ENCODE measurements around the gene RIOK2.
A peak's percentile ranks its signal among the peaks of the same experiment; 100 is the strongest.

The RIOK2 gene

DNA sequence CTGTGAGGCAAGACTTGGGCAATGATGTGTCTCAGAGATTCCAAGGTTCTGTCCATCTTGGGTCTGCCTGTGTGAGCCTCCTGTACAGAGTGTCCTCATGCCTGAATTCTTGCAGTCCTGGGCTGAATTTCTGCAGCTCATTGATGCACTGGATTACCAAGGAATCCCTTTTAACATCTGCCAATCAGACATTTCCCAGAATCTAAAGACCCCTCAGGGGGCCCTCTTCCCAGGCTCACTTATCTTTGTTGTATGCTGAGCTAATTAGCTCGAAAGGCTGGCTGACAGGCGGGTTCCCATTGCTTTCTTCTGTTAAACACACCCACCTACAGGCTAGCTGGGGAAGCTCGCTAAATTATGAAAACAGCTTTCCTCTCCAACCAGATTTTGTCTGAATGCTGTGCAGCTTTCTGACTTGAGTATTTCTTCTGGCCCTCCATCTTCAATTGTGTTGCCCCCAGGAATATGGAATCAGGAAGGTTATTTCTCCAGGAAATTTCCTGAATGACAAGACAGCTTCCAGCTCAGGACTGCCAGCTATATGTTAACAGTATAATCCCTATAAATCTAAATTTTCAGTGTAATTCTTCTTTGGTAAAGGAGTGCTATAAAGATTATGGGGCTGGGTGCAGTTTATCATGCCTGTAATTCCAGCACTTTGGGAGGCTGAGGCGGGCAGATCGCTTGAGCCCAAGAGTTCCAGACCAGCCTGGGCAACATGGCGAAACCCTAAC, 40.4 kb downstream of the RIOK2 start, which contains the start of gene LIX1 (continued):
- TF ChIP-seq ZBTB17 (tag by site-specific recombination; IDR thresholded peaks at IDR 0.05): peak; percentile 71
- TF ChIP-seq GFI1B (tag by site-specific recombination; IDR thresholded peaks at IDR 0.05): no peak

DNA sequence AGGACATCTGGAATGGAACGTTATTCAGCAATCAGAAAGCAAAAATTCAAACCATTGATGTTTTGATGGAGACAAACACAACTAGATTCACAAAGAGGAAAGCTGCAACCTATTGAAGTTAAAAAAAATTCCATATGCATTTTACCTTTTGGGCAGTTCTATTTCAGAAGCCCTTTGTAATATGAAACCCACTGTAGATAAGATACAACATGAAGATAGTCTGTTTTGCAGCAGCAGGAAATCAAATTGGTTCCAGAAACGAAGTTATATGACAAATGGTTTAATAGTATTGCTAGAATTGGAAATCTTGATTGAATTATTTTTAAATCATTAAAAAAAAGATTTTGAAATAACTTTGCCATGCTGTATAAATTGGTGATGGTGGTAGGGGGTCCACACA, 41.5 kb downstream of the RIOK2 start:
- ChIA-PET POLR2A (no interaction called here), CTCF (interaction anchor here (0.6 to 4.7 kb wide), 22 partner anchors 11 to 542 kb away, joined by 3 to 44 read pairs (median 4); partner anchors contain the start of gene ERAP2)
- H3K4me3 ChIP-seq (ENCODE audit: low read depth, low read length): no peak overlapping the region
- TF ChIP-seq SCRT1 (tag by site-specific recombination; IDR thresholded peaks at IDR 0.05; ENCODE audit: borderline replicate concordance) (no peak), TCF7L2 (IDR thresholded peaks at IDR 0.05; ENCODE audit: borderline replicate concordance, low read depth, low read length) (peak; percentile 73), ZNF549 (tag by site-specific recombination; IDR thresholded peaks at IDR 0.05) (peak; percentile 66; the same call in 1 of the 2 replicates), PRDM6 (tag by site-specific recombination; IDR thresholded peaks at IDR 0.05) (peak; percentile 36; the same call in 1 of the 2 replicates), ZNF626 (tag by site-specific recombination; IDR thresholded peaks at IDR 0.05) (no peak)
- TF ChIP-seq, protein P1, sequence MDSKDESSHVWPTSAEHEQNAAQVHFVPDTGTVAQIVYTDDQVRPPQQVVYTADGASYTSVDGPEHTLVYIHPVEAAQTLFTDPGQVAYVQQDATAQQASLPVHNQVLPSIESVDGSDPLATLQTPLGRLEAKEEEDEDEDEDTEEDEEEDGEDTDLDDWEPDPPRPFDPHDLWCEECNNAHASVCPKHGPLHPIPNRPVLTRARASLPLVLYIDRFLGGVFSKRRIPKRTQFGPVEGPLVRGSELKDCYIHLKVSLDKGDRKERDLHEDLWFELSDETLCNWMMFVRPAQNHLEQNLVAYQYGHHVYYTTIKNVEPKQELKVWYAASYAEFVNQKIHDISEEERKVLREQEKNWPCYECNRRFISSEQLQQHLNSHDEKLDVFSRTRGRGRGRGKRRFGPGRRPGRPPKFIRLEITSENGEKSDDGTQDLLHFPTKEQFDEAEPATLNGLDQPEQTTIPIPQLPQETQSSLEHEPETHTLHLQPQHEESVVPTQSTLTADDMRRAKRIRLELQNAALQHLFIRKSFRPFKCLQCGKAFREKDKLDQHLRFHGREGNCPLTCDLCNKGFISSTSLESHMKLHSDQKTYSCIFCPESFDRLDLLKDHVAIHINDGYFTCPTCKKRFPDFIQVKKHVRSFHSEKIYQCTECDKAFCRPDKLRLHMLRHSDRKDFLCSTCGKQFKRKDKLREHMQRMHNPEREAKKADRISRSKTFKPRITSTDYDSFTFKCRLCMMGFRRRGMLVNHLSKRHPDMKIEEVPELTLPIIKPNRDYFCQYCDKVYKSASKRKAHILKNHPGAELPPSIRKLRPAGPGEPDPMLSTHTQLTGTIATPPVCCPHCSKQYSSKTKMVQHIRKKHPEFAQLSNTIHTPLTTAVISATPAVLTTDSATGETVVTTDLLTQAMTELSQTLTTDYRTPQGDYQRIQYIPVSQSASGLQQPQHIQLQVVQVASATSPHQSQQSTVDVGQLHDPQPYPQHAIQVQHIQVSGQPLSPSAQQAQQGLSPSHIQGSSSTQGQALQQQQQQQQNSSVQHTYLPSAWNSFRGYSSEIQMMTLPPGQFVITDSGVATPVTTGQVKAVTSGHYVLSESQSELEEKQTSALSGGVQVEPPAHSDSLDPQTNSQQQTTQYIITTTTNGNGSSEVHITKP (tag by site-specific recombination; IDR thresholded peaks at IDR 0.05): 0 out of 2 replicates have a peak, but pooled peaks have one; percentile 10
- no peak overlapping the region for H3K27ac ChIP-seq (ENCODE audit: extremely low read depth, low read depth, low read length)
- H3K36me3 ChIP-seq (ENCODE audit: control insufficient read depth in 2 of 2, insufficient read depth in 1 of 2, low read length in 2 of 2): no peaks in the 10 kb centered on the region
- H3K9me3 ChIP-seq (ENCODE audit: control insufficient read depth, insufficient read depth, low read depth, low read length): no peaks in the 10 kb centered on the region
- peaks cover 11% of the 10 kb centered on the region for H3K4me1 ChIP-seq (ENCODE audit: control insufficient read depth, insufficient read depth, low read length)

DNA sequence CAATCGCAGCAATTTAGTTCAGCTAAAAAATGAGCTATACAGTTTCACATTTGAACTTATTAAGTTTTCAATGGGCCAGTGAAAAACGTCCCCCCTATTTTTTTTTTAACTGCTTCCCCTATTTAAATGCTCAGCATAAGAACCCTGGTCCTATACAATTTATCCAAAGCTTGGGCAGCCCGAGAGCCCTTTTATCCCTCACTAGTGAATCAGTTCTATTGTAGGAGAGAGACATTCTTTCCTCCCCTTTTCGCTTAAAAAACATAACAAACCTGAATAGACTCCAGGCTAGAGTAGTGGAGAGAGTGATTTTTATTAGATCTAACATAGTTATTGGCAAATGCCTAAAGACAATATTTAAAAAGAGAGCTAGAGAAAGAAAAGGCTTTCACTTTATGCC, 42.0 kb downstream of the RIOK2 start:
- CTCF ChIA-PET: interaction anchor here (0.6 to 4.7 kb wide), 13 partner anchors 16 to 526 kb away, joined by 3 to 44 read pairs (median 4); partner anchors contain the start of gene ERAP2
- Histone ChIP-seq H3K27ac (ENCODE audit: extremely low read depth, low read depth, low read length) (no peak overlapping the region), H3K4me3 (ENCODE audit: low read depth, low read length) (no peak overlapping the region), H3K4me1 (ENCODE audit: control insufficient read depth, insufficient read depth, low read length) (peaks cover 11% of the 10 kb centered on the region), H3K9me3 (ENCODE audit: control insufficient read depth, insufficient read depth, low read depth, low read length) (no peaks in the 10 kb centered on the region), H3K36me3 (ENCODE audit: control insufficient read depth in 2 of 2, insufficient read depth in 1 of 2, low read length in 2 of 2) (no peaks in the 10 kb centered on the region)
- POLR2A ChIA-PET: no interaction called here
- no peak for TF ChIP-seq ZNF621 (tag by site-specific recombination; IDR thresholded peaks at IDR 0.05)
- TF ChIP-seq ZNF433 (tag by site-specific recombination; IDR thresholded peaks at IDR 0.05; ENCODE audit: low read depth): no peak
- no peak for TF ChIP-seq KLF16 (tag by site-specific recombination; IDR thresholded peaks at IDR 0.05)
- no peak for TF ChIP-seq ZNF555 (tag by site-specific recombination; conservative IDR thresholded peaks at IDR 0.05)
- TF ChIP-seq BCL11A (tag by site-specific recombination; IDR thresholded peaks at IDR 0.05; ENCODE audit: low read depth): no peak
- TF ChIP-seq ZNF585B (tag by site-specific recombination; IDR thresholded peaks at IDR 0.05): no peak
- no peak for TF ChIP-seq SCRT2 (tag by site-specific recombination; IDR thresholded peaks at IDR 0.05)
- no peak for TF ChIP-seq ZBTB49 (tag by site-specific recombination; IDR thresholded peaks at IDR 0.05; ENCODE audit: low read depth)
- TF ChIP-seq ZNF23 (tag by site-specific recombination; IDR thresholded peaks at IDR 0.05; ENCODE audit: borderline replicate concordance): no peak
- TF ChIP-seq ZNF211 (tag by site-specific recombination; IDR thresholded peaks at IDR 0.05; ENCODE audit: low read depth): no peak
- TF ChIP-seq ZNF350 (tag by site-specific recombination; IDR thresholded peaks at IDR 0.05): no peak
- TF ChIP-seq ZSCAN18 (tag by site-specific recombination; IDR thresholded peaks at IDR 0.05): no peak
- TF ChIP-seq, protein P2, sequence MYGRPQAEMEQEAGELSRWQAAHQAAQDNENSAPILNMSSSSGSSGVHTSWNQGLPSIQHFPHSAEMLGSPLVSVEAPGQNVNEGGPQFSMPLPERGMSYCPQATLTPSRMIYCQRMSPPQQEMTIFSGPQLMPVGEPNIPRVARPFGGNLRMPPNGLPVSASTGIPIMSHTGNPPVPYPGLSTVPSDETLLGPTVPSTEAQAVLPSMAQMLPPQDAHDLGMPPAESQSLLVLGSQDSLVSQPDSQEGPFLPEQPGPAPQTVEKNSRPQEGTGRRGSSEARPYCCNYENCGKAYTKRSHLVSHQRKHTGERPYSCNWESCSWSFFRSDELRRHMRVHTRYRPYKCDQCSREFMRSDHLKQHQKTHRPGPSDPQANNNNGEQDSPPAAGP (tag by site-specific recombination; IDR thresholded peaks at IDR 0.05): no peak
- no peak for TF ChIP-seq SCRT1 (tag by site-specific recombination; IDR thresholded peaks at IDR 0.05; ENCODE audit: borderline replicate concordance)
- no peak for TF ChIP-seq YY1 (tag by site-specific recombination; IDR thresholded peaks at IDR 0.05)

Data from HEK293 (cell line).